GM23248 (cell line): ENCODE measurements around the gene NDST3. TPM values are rescaled to one million over a fixed set of nuclear protein-coding genes. Genes with fewer than 3 reads are reported as not detected.

Source experiments
- DNase-seq: peaks from one replicate; pipeline ENCODE4 v3.0.0-alpha.2; 2015
- H2AFZ ChIP-seq: fragments of 200-600 bp; sonication (generic); 2 replicates; pipeline ENCODE4 v1.6.1; 2016; ENCODE audit warnings: antibody characterized with exemption
- H3F3A ChIP-seq: fragments of 200-600 bp; sonication (generic); 2 replicates; pipeline ENCODE4 v1.6.1; 2016; ENCODE audit warnings: mild to moderate bottlenecking, antibody characterized with exemption, mixed run types; ENCODE audit not compliant: insufficient read depth
- H3K27ac ChIP-seq: fragments of 200-600 bp; sonication (generic); 2 replicates; pipeline ENCODE4 v1.5.1; 2016; ENCODE audit warnings: mild to moderate bottlenecking
- H3K27me3 ChIP-seq: fragments of 200-600 bp; sonication (generic); replicated peaks from 2 replicates; pipeline ENCODE4 v1.6.1; 2016; ENCODE audit warnings: mild to moderate bottlenecking; ENCODE audit not compliant: insufficient read depth
- H3K36me3 ChIP-seq: fragments of 200-600 bp; sonication (generic); 2 replicates; pipeline ENCODE4 v1.6.1; 2016; ENCODE audit warnings: low read depth, mild to moderate bottlenecking
- H3K4me1 ChIP-seq: fragments of 200-600 bp; sonication (generic); 2 replicates; pipeline ENCODE4 v1.6.1; 2016; ENCODE audit warnings: mild to moderate bottlenecking; ENCODE audit not compliant: insufficient read depth
- H3K4me2 ChIP-seq: fragments of 200-600 bp; sonication (generic); one replicate; pipeline ENCODE4 v1.6.1; 2016; ENCODE audit warnings: mild to moderate bottlenecking; ENCODE audit not compliant: unreplicated experiment
- H3K4me3 ChIP-seq: fragments of 200-600 bp; sonication (generic); 2 replicates; pipeline ENCODE4 v1.5.1; 2016; ENCODE audit warnings: mild to moderate bottlenecking
- H3K79me2 ChIP-seq: fragments of 200-600 bp; sonication (generic); 2 replicates; pipeline ENCODE4 v1.6.1; 2016; ENCODE audit warnings: mild to moderate bottlenecking; ENCODE audit not compliant: insufficient read depth
- H3K9ac ChIP-seq: fragments of 200-600 bp; sonication (generic); 2 replicates; pipeline ENCODE4 v1.6.1; 2016; ENCODE audit warnings: mild to moderate bottlenecking
- H3K9me2 ChIP-seq: fragments of 200-600 bp; sonication (generic); 2 replicates; pipeline ENCODE4 v1.6.1; 2016; ENCODE audit warnings: mixed run types, mild to moderate bottlenecking, moderate library complexity; ENCODE audit not compliant: insufficient read depth
- H3K9me3 ChIP-seq: fragments of 200-600 bp; sonication (generic); one replicate; pipeline ENCODE4 v1.6.1; 2017; ENCODE audit warnings: low read depth
- H4K20me1 ChIP-seq: fragments of 200-600 bp; sonication (generic); 2 replicates; pipeline ENCODE4 v1.6.0; 2016; ENCODE audit not compliant: insufficient read depth
- EZH2 ChIP-seq: fragments of 200-600 bp; sonication (generic); IDR thresholded peaks from 2 replicates; pipeline ENCODE4 v1.6.1; 2018; ENCODE audit warnings: antibody characterized with exemption, mild to moderate bottlenecking; ENCODE audit not compliant: insufficient read depth, poor library complexity, severe bottlenecking
- EZH2phosphoT487 ChIP-seq: fragments of 200-600 bp; sonication (generic); IDR thresholded peaks from 2 replicates; pipeline ENCODE4 v1.6.1; 2018; ENCODE audit warnings: antibody characterized with exemption, moderate library complexity, mild to moderate bottlenecking, low read depth; ENCODE audit not compliant: insufficient read depth
- WGBS, 2 experiments: methylation state at CpG; one replicate each; pipeline ENCODE4 v1.1.6; 2015 to 2017; ENCODE audit warnings: low lambda C conversion rate in 2 of 2, low coverage in 1 of 2; ENCODE audit errors: missing lambda C conversion rate in 2 of 2; 5-methylcytosine and 5-hydroxymethylcytosine counted together
- in situ Hi-C: fragments of 300-500 bp; cut with MboI; formaldehyde crosslinking; loops from 2 replicates; pipeline ENCODE4 v1.15.0; 2020
- polyA plus RNA-seq: library from polyadenylated mRNA; unstranded; fragments of >200 nt; fragmentation: Nextera tagmentation; extraction: Ambion mirVana; gene quantifications from 2 replicates; pipeline ENCODE4 v1.2.1, GENCODE V29; 2016
- total RNA-seq: library from RNA; depleted of rRNA; stranded (reverse); fragments of >200 nt; shearing (Covaris generic); gene quantifications from 2 replicates; pipeline ENCODE4 v1.2.3, GENCODE V29; 2014

Gene NDST3
- total and polyA plus RNA-seq, 2 experiments from 2014 or later: not detected

- 33% methylated on average over 4 of the region's 4 CpGs for WGBS, 2 experiments
- Histone ChIP-seq H3F3A (no peaks in the 10 kb centered on the region), H3K27me3 (no peaks in the 10 kb centered on the region), H3K4me3 (no peak overlapping the region), H2AFZ (no peak overlapping the region), H3K27ac (no peak overlapping the region), H3K79me2 (no peaks in the 10 kb centered on the region), H3K9ac (no peak overlapping the region), H3K4me2 (no peak overlapping the region), H3K9me2 (no peaks in the 10 kb centered on the region), H3K9me3 (no peaks in the 10 kb centered on the region), H4K20me1 (no peaks in the 10 kb centered on the region), H3K4me1 (peaks cover 3% of the 10 kb centered on the region; the same call in 1 of the 2 replicates), H3K36me3 (no peaks in the 10 kb centered on the region)
- TF ChIP-seq EZH2phosphoT487 (no peak), EZH2 (no peak)
- in situ Hi-C loops: loop anchor here (25.0 kb wide), 1 partner anchor 1088 kb away; no protein-coding TSS in a partner anchor
- no peak for DNase-seq
Observed at GRCh38 chr4:118225511-118225910, 191.2 kb downstream of the NDST3 start.

- in situ Hi-C loops: loop anchor here (25.0 kb wide), 1 partner anchor 1089 kb away; no protein-coding TSS in a partner anchor
- no peak for TF ChIP-seq EZH2
- no peak for TF ChIP-seq EZH2phosphoT487
Observed at GRCh38 chr4:118226311-118227010, 192.2 kb downstream of the NDST3 start.

GRCh38 chr4:118235566-118236120, 201.4 kb downstream of the NDST3 start:
- no peak overlapping the region for H3K4me3 ChIP-seq
- H3K36me3 ChIP-seq: no peaks in the 10 kb centered on the region
- no peak for DNase-seq
- H3K9me2 ChIP-seq: no peaks in the 10 kb centered on the region
- in situ Hi-C loops: loop anchor here (25.0 kb wide), 1 partner anchor 1098 kb away; no protein-coding TSS in a partner anchor
- H2AFZ ChIP-seq: no peak overlapping the region
- H3K79me2 ChIP-seq: no peaks in the 10 kb centered on the region
- no peak overlapping the region for H3K27ac ChIP-seq
- H3K4me1 ChIP-seq: no peaks in the 10 kb centered on the region
- 0 to 16% methylated on average over 1 of the region's 1 CpG for WGBS, 2 experiments
- no peaks in the 10 kb centered on the region for H3K9me3 ChIP-seq
- no peaks in the 10 kb centered on the region for H3F3A ChIP-seq
- H3K4me2 ChIP-seq: no peak overlapping the region
- H4K20me1 ChIP-seq: no peaks in the 10 kb centered on the region
- H3K9ac ChIP-seq: no peak overlapping the region
- peaks cover 8% of the 10 kb centered on the region for H3K27me3 ChIP-seq
- no peak for TF ChIP-seq EZH2phosphoT487

More at GRCh38 chr4:118226311-118227010, 192.2 kb downstream of the NDST3 start:
- no peak overlapping the region for H3K9ac ChIP-seq
- no peaks in the 10 kb centered on the region for H3K79me2 ChIP-seq
- no peaks in the 10 kb centered on the region for H4K20me1 ChIP-seq
- DNase-seq: no peak
- no peak overlapping the region for H3K4me2 ChIP-seq
- H3K27ac ChIP-seq: no peak overlapping the region
- H3K9me3 ChIP-seq: no peaks in the 10 kb centered on the region
- no peak overlapping the region; the same call in 1 of the 2 replicates for H2AFZ ChIP-seq
- H3K36me3 ChIP-seq: no peaks in the 10 kb centered on the region
- H3F3A ChIP-seq: no peaks in the 10 kb centered on the region
- no peak overlapping the region for H3K4me3 ChIP-seq
- WGBS, 2 experiments: 34 to 36% methylated on average over 7 of the region's 7 CpGs
- peaks cover 1% of the 10 kb centered on the region; the same call in 1 of the 2 replicates for H3K4me1 ChIP-seq
- H3K9me2 ChIP-seq: no peaks in the 10 kb centered on the region
- H3K27me3 ChIP-seq: no peaks in the 10 kb centered on the region

- Histone ChIP-seq H3K27me3 (peaks cover 12% of the 10 kb centered on the region), H3K27ac (no peak overlapping the region), H3K4me3 (no peak overlapping the region), H2AFZ (no peak overlapping the region), H3K36me3 (no peaks in the 10 kb centered on the region), H3K9ac (no peak overlapping the region), H3K4me2 (no peak overlapping the region), H3K9me2 (no peaks in the 10 kb centered on the region), H4K20me1 (no peaks in the 10 kb centered on the region), H3K9me3 (no peaks in the 10 kb centered on the region), H3K4me1 (no peaks in the 10 kb centered on the region), H3F3A (no peaks in the 10 kb centered on the region), H3K79me2 (no peaks in the 10 kb centered on the region)
- in situ Hi-C loops: loop anchor here (25.0 kb wide), 1 partner anchor 1100 kb away; no protein-coding TSS in a partner anchor
- no peak for DNase-seq
- no peak for TF ChIP-seq EZH2
- TF ChIP-seq EZH2phosphoT487: no peak
- 29 to 40% methylated on average over 2 of the region's 2 CpGs for WGBS, 2 experiments
Observed at GRCh38 chr4:118237531-118237930, 203.2 kb downstream of the NDST3 start.
